Measurements from ENCODE around the gene MTURN. TPM values are rescaled to one million over a fixed set of nuclear protein-coding genes. Genes with fewer than 3 reads are reported as not detected.

MTURN gene
- total RNA-seq, 1 donor from 2014 or later = 18.0 TPM

GRCh38 chr7:30117896-30118295 lies 16.9 kb upstream of the MTURN start:
- H3K36me3 ChIP-seq = no peaks in the 10 kb centered on the region
- Mint-ChIP-seq H3K4me1 (no peaks in the 10 kb centered on the region), H3K27ac (no peak overlapping the region), H3K27me3 (ENCODE audit: insufficient read depth, low read depth) (no peaks in the 10 kb centered on the region), H3K9me3 (peaks cover 17% of the 10 kb centered on the region), H3K36me3 (peaks cover 13% of the 10 kb centered on the region), H3K4me3 (no peak overlapping the region)
- no peaks in the 10 kb centered on the region for H3K27me3 ChIP-seq
- H2AFZ ChIP-seq (replicated peaks) = no peak overlapping the region
- no peaks in the 10 kb centered on the region for H3K9me3 ChIP-seq (ENCODE audit: low read depth)
- H3K27ac ChIP-seq = no peak overlapping the region
- H3K79me2 ChIP-seq (ENCODE audit: low read depth) = no peaks in the 10 kb centered on the region
- peaks cover 27% of the 10 kb centered on the region for H3F3A ChIP-seq (ENCODE audit: low read depth)
- no peak for TF ChIP-seq EZH2phosphoT487 (IDR thresholded peaks at IDR 0.05)
- TF ChIP-seq EZH2 (IDR thresholded peaks at IDR 0.05) = no peak
- no peak for TF ChIP-seq CTCF (IDR thresholded peaks at IDR 0.05)
- H3K4me1 ChIP-seq = no peaks in the 10 kb centered on the region
- H3K4me3 ChIP-seq = no peak overlapping the region
- H3K9ac ChIP-seq = no peak overlapping the region
- H3K4me2 ChIP-seq = no peak overlapping the region
- no peak for DNase-seq (ENCODE audit: low spot score)
- H4K20me1 ChIP-seq (ENCODE audit: low read depth) = no peaks in the 10 kb centered on the region

GRCh38 chr7:30119890-30120577 lies 14.8 kb upstream of the MTURN start:
- Histone ChIP-seq H4K20me1 (ENCODE audit: low read depth) (no peaks in the 10 kb centered on the region), H3K79me2 (ENCODE audit: low read depth) (no peaks in the 10 kb centered on the region)
- no peaks in the 10 kb centered on the region for H3K4me1 Mint-ChIP-seq

GRCh38 chr7:30133736-30134610 lies 813 bp upstream of the MTURN start:
- Histone ChIP-seq H3K4me2 (peak overlapping the region; percentile 71), H3K9ac (no peak overlapping the region), H3K36me3 (no peaks in the 10 kb centered on the region), H2AFZ (replicated peaks) (peak overlapping the region; percentile 59), H3K4me3 (peak overlapping the region; percentile 82), H3K4me1 (peaks cover 4% of the 10 kb centered on the region), H3K27me3 (peaks cover 36% of the 10 kb centered on the region), H3K27ac (no peak overlapping the region), H3K79me2 (ENCODE audit: low read depth) (peaks cover 3% of the 10 kb centered on the region), H3F3A (ENCODE audit: low read depth) (peaks cover 16% of the 10 kb centered on the region), H4K20me1 (ENCODE audit: low read depth) (peaks cover 10% of the 10 kb centered on the region), H3K9me3 (ENCODE audit: low read depth) (no peaks in the 10 kb centered on the region)
- H3K4me3 Mint-ChIP-seq = peak overlapping the region; percentile 89
- no peak for DNase-seq (ENCODE audit: low spot score)
- H3K27me3 Mint-ChIP-seq (ENCODE audit: insufficient read depth, low read depth) = peaks cover 5% of the 10 kb centered on the region
- peaks cover 5% of the 10 kb centered on the region for H3K36me3 Mint-ChIP-seq
- no peaks in the 10 kb centered on the region for H3K9me3 Mint-ChIP-seq
- H3K27ac Mint-ChIP-seq = peak overlapping the region; percentile 38
- TF ChIP-seq EZH2 (IDR thresholded peaks at IDR 0.05) = no peak
- H3K4me1 Mint-ChIP-seq = peaks cover 4% of the 10 kb centered on the region

More at GRCh38 chr7:30119890-30120577, 14.8 kb upstream of the MTURN start:
- Mint-ChIP-seq H3K4me3 (no peak overlapping the region), H3K27ac (no peak overlapping the region), H3K36me3 (no peaks in the 10 kb centered on the region), H3K27me3 (ENCODE audit: insufficient read depth, low read depth) (no peaks in the 10 kb centered on the region), H3K9me3 (peaks cover under 1% of the 10 kb centered on the region)
- TF ChIP-seq CTCF (IDR thresholded peaks at IDR 0.05) = no peak
- TF ChIP-seq EZH2phosphoT487 (IDR thresholded peaks at IDR 0.05) = no peak
- TF ChIP-seq EZH2 (IDR thresholded peaks at IDR 0.05) = no peak
- DNase-seq (ENCODE audit: low spot score) = no peak
- Histone ChIP-seq H3K27ac (no peak overlapping the region), H3K4me2 (no peak overlapping the region), H3K9ac (no peak overlapping the region), H3K9me3 (ENCODE audit: low read depth) (no peaks in the 10 kb centered on the region), H2AFZ (replicated peaks) (no peak overlapping the region), H3K36me3 (no peaks in the 10 kb centered on the region), H3K27me3 (no peaks in the 10 kb centered on the region), H3F3A (ENCODE audit: low read depth) (peaks cover 18% of the 10 kb centered on the region), H3K4me1 (no peaks in the 10 kb centered on the region), H3K4me3 (no peak overlapping the region)

All from neural progenitor cell (in vitro differentiated cells).